Mammary epithelial cell (primary cell): ENCODE measurements around the gene CNGA2.

Source experiments
- EZH2 ChIP-seq: IDR thresholded peaks from 2 replicates; pipeline ENCODE4 v1.6.1; 2012; ENCODE audit warnings: low read length, inconsistent platforms, borderline replicate concordance
- TF ChIP-seq, protein P1 (sequence below), 2 donors: IDR thresholded peaks in 1 of 2; conservative IDR thresholded peaks in 1 of 2; 2 replicates each; pipeline ENCODE4 v1.5.1; 2011 to 2012; ENCODE audit warnings: inconsistent platforms in 2 of 2, low read length in 2 of 2, mild to moderate bottlenecking in 2 of 2, control low read depth in 1 of 2, low read depth in 1 of 2; ENCODE audit not compliant: insufficient read depth in 1 of 2; ENCODE audit errors: extremely low read depth in 1 of 2

- TF ChIP-seq, protein P1, sequence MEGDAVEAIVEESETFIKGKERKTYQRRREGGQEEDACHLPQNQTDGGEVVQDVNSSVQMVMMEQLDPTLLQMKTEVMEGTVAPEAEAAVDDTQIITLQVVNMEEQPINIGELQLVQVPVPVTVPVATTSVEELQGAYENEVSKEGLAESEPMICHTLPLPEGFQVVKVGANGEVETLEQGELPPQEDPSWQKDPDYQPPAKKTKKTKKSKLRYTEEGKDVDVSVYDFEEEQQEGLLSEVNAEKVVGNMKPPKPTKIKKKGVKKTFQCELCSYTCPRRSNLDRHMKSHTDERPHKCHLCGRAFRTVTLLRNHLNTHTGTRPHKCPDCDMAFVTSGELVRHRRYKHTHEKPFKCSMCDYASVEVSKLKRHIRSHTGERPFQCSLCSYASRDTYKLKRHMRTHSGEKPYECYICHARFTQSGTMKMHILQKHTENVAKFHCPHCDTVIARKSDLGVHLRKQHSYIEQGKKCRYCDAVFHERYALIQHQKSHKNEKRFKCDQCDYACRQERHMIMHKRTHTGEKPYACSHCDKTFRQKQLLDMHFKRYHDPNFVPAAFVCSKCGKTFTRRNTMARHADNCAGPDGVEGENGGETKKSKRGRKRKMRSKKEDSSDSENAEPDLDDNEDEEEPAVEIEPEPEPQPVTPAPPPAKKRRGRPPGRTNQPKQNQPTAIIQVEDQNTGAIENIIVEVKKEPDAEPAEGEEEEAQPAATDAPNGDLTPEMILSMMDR (conservative IDR thresholded peaks at IDR 0.05 in 1 of 2, IDR thresholded peaks at IDR 0.05 in 1 of 2; ENCODE audit: extremely low read depth in 1 of 2, insufficient read depth in 1 of 2, low read depth in 1 of 2, low read length in 2 of 2), result no peak
- TF ChIP-seq EZH2, result no peak
These were observed 56.1 kb downstream of the CNGA2 start for GRCh38 chrX:151790481-151791160.
